ENCODE measurements around the gene MT3. TPM values are rescaled to one million over a fixed set of nuclear protein-coding genes. Genes with fewer than 3 reads are reported as not detected.

Gene MT3
- total RNA-seq: not detected in 2 replicates

GRCh38 chr16:56589141-56590039 is at the start of gene MT3:
Gene MT3, plus strand, starts transcription at chr16:56589528. Its CDS starts 63 bp downstream, at chr16:56589591.

GRCh38 chr16:56564793-56565477 is 24.4 kb upstream of the MT3 start, which contains the start of gene MT4:
Gene MT4, plus strand, starts transcription at chr16:56565073. Its CDS starts 56 bp downstream, at chr16:56565129.

GRCh38 chr16:56608043-56608875 is 18.9 kb downstream of the MT3 start, which contains the start of gene MT2A:
Gene MT2A, plus strand, starts transcription at chr16:56608584. Its CDS starts 72 bp downstream, at chr16:56608656.

GRCh38 chr16:56625140-56625942 is 36.0 kb downstream of the MT3 start, which contains the start of gene MT1E:
Gene MT1E, plus strand, starts transcription at chr16:56625781. Its CDS starts 71 bp downstream, at chr16:56625852.

GRCh38 chr16:56632156-56632847 is 43.0 kb downstream of the MT3 start, which contains the start of gene MT1M:
Gene MT1M, plus strand, starts transcription at chr16:56632659. Its CDS starts 73 bp downstream, at chr16:56632732.

GRCh38 chr16:56637814-56638750 is 48.8 kb downstream of the MT3 start, which contains the start of gene MT1A:
Gene MT1A, plus strand, starts transcription at chr16:56638666. Its CDS starts 73 bp downstream, at chr16:56638739.

Other genes starting within 250 kb of the MT3 start
- gene AMFR, start 164.0 kb upstream of the MT3 start, total RNA-seq: 144 and 199 TPM in 2 replicates
- 55.3 and 57.7 TPM in 2 replicates for gene NUDT21, start 138.2 kb upstream of the MT3 start, total RNA-seq
- gene OGFOD1, start 138.0 kb upstream of the MT3 start, total RNA-seq: 34.9 and 48.7 TPM in 2 replicates
- 26.3 and 31.0 TPM in 2 replicates for gene BBS2, start 69.5 kb upstream of the MT3 start, total RNA-seq
- not detected in 2 replicates for gene MT4, start 24.5 kb upstream of the MT3 start, total RNA-seq
- 53.2 and 74.9 TPM in 2 replicates for gene MT2A, start 19.1 kb downstream of the MT3 start, total RNA-seq
- gene MT1E, start 36.3 kb downstream of the MT3 start, total RNA-seq: 76.8 and 81.5 TPM in 2 replicates
- 0.24 TPM in 1 of 2 replicates, not detected in the other for gene MT1M, start 43.1 kb downstream of the MT3 start, total RNA-seq
- gene MT1A, start 49.1 kb downstream of the MT3 start, total RNA-seq: 0.88 TPM in 1 of 2 replicates, not detected in the other
- not detected in 2 replicates for gene MT1B, start 62.4 kb downstream of the MT3 start, total RNA-seq
- gene MT1F, start 68.4 kb downstream of the MT3 start, total RNA-seq: 0.29 TPM in 1 of 2 replicates, not detected in the other
- 13.4 TPM in 1 of 2 replicates, not detected in the other for gene MT1G, start 78.5 kb downstream of the MT3 start, total RNA-seq
- not detected in 2 replicates for gene MT1H, start 80.3 kb downstream of the MT3 start, total RNA-seq
- gene MT1X, start 92.9 kb downstream of the MT3 start, total RNA-seq: 32.3 and 66.0 TPM in 2 replicates
- 20.8 and 30.4 TPM in 2 replicates for gene NUP93, start 140.6 kb downstream of the MT3 start, total RNA-seq